IPS DF 19.7 (cell line): ENCODE results near the gene PAK3.

Experiments
- DNase-seq: peaks from one replicate; pipeline ENCODE4 v3.0.0-alpha.2; 2013; ENCODE audit warnings: low read depth, low spot score

Gene PAK3

GRCh38 chrX:111095974-111096895 is at the start of gene PAK3:
TSS of gene PAK3 (plus strand) at chrX:111096191. CDS start at chrX:111123104, 26,913 bp downstream.
- no peak for DNase-seq

- no peak for DNase-seq
Measured at GRCh38 chrX:111047575-111047974, 48.4 kb upstream of the PAK3 start.

GRCh38 chrX:111052478-111052877 is 43.5 kb upstream of the PAK3 start:
- DNase-seq: no peak

- no peak for DNase-seq
Measured at GRCh38 chrX:111071542-111072277, 24.3 kb upstream of the PAK3 start.

- DNase-seq: no peak
Measured at GRCh38 chrX:111083081-111083480, 12.9 kb upstream of the PAK3 start.

GRCh38 chrX:111086591-111087006 is 9.4 kb upstream of the PAK3 start:
- no peak for DNase-seq

GRCh38 chrX:111088628-111089027 is 7.4 kb upstream of the PAK3 start:
- no peak for DNase-seq

- DNase-seq: no peak
Measured at GRCh38 chrX:111090458-111090857, 5.5 kb upstream of the PAK3 start.

GRCh38 chrX:111098874-111099273 is 2.9 kb downstream of the PAK3 start:
- DNase-seq: no peak

GRCh38 chrX:111100191-111100590 is 4.2 kb downstream of the PAK3 start:
- DNase-seq: no peak

- DNase-seq: no peak
Measured at GRCh38 chrX:111101580-111101979, 5.6 kb downstream of the PAK3 start.

GRCh38 chrX:111102636-111103035 is 6.6 kb downstream of the PAK3 start:
- no peak for DNase-seq

GRCh38 chrX:111103246-111103645 is 7.3 kb downstream of the PAK3 start:
- no peak for DNase-seq

- no peak for DNase-seq
Measured at GRCh38 chrX:111110098-111110775, 14.2 kb downstream of the PAK3 start.

GRCh38 chrX:111114806-111115205 is 18.8 kb downstream of the PAK3 start:
- no peak for DNase-seq

GRCh38 chrX:111116666-111117065 is 20.7 kb downstream of the PAK3 start:
- no peak for DNase-seq

GRCh38 chrX:111119341-111119740 is 23.4 kb downstream of the PAK3 start:
- DNase-seq: no peak

- no peak for DNase-seq
Measured at GRCh38 chrX:111123125-111123524, 27.1 kb downstream of the PAK3 start.

- DNase-seq: no peak
Measured at GRCh38 chrX:111123606-111124179, 27.7 kb downstream of the PAK3 start.

- DNase-seq: no peak
Measured at GRCh38 chrX:111124418-111124817, 28.4 kb downstream of the PAK3 start.

- no peak for DNase-seq
Measured at GRCh38 chrX:111127038-111127437, 31.0 kb downstream of the PAK3 start.

GRCh38 chrX:111129921-111130320 is 33.9 kb downstream of the PAK3 start:
- DNase-seq: no peak
